PC-3 (cell line): ENCODE data around the gene S1PR2.
"Not testable (repeated sequence)": the region's sequence is repeated elsewhere in the genome, so short reads cannot be mapped to it uniquely, and the experiment has no call there.

Experiments
- EZH2 ChIP-seq: fragments of 300-600 bp; sonication (generic); IDR thresholded peaks from one replicate; pipeline ENCODE4 v1.6.1; 2017; ENCODE audit warnings: antibody characterized with exemption, mild to moderate bottlenecking, low read length; ENCODE audit not compliant: unreplicated experiment
- EZH2phosphoT487 ChIP-seq: fragments of 300-600 bp; sonication (generic); IDR thresholded peaks from 2 replicates; pipeline ENCODE4 v1.6.1; 2018; ENCODE audit warnings: mild to moderate bottlenecking, antibody characterized with exemption, low read length, borderline replicate concordance
- TF ChIP-seq, protein P1 (sequence below): fragments of 300-600 bp; sonication (generic); conservative IDR thresholded peaks from 2 replicates; pipeline ENCODE4 v1.5.1; 2017; ENCODE audit warnings: antibody characterized with exemption, low read depth, mild to moderate bottlenecking, low read length

DNA sequence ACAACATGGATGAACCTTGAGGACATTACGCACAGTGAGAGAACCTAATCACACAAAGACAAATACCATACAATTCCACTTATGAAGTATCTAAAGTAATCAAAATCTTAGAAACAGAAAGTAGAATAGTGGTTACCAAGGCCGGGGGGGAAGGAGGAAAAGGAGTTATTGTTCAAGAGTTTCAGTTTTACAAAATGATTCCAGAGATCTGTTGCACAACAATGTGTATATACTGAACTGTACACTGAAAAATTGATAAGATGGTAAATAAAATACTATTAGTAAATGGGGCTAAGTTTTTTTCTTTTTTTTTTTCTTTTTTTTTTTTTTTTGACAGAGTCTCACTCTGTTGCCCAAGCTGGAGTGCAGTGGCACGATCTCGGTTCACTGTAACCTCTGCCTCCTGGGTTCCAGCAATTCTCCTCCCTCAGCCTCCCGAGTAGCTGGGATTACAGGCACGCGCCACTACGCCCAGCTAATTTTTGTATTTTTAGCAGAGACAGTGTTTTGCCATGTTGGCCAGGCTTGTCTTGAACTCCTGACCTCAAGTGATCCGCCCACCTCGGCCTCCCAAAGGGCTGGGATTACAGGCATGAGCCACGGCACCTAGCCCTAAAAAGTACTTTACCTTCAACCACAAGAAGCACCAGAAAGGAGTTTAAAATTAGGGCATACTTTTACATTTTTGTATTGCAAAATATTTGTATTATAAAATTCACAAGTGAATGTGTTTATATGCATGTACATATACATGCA, 32.1 kb downstream of the S1PR2 start:
- TF ChIP-seq, protein P1, sequence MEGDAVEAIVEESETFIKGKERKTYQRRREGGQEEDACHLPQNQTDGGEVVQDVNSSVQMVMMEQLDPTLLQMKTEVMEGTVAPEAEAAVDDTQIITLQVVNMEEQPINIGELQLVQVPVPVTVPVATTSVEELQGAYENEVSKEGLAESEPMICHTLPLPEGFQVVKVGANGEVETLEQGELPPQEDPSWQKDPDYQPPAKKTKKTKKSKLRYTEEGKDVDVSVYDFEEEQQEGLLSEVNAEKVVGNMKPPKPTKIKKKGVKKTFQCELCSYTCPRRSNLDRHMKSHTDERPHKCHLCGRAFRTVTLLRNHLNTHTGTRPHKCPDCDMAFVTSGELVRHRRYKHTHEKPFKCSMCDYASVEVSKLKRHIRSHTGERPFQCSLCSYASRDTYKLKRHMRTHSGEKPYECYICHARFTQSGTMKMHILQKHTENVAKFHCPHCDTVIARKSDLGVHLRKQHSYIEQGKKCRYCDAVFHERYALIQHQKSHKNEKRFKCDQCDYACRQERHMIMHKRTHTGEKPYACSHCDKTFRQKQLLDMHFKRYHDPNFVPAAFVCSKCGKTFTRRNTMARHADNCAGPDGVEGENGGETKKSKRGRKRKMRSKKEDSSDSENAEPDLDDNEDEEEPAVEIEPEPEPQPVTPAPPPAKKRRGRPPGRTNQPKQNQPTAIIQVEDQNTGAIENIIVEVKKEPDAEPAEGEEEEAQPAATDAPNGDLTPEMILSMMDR = not testable (repeated sequence)
- not testable (repeated sequence) for TF ChIP-seq EZH2, EZH2phosphoT487
